Brain pericyte (primary cell): ENCODE results near the gene NBR1.
"Not testable (repeated sequence)": the region's sequence is repeated elsewhere in the genome, so short reads cannot be mapped to it uniquely, and the experiment has no call there.

Source experiments
- DNase-seq: peaks from one replicate; pipeline ENCODE4 v3.0.0-alpha.2; 2012; ENCODE audit warnings: low read depth, low spot score

NBR1 gene

GRCh38 chr17:43170766-43171585 lies at the start of gene NBR1:
Gene NBR1, plus strand, starts transcription at chr17:43171214. Its CDS starts 4,586 bp downstream, at chr17:43175800.
- DNase-seq, result peak; percentile 97

- DNase-seq, result peak; percentile 90
Observed at GRCh38 chr17:43125133-43125966, 45.7 kb upstream of the NBR1 start, which contains the start of gene BRCA1. Gene BRCA1, minus strand, starts transcription at chr17:43125364. Its CDS starts 1,268 bp downstream, at chr17:43124096.

GRCh38 chr17:43125967-43126910 lies 44.8 kb upstream of the NBR1 start:
- no peak for DNase-seq

GRCh38 chr17:43126911-43127290 lies 44.1 kb upstream of the NBR1 start:
- DNase-seq, result no peak

GRCh38 chr17:43127333-43127876 lies 43.6 kb upstream of the NBR1 start:
- DNase-seq, result not testable (repeated sequence)

GRCh38 chr17:43129671-43130010 lies 41.4 kb upstream of the NBR1 start:
- no peak for DNase-seq

GRCh38 chr17:43132117-43132516 lies 38.9 kb upstream of the NBR1 start:
- DNase-seq, result no peak

- DNase-seq, result not testable (repeated sequence)
Observed at GRCh38 chr17:43133439-43133838, 37.6 kb upstream of the NBR1 start.

- DNase-seq, result no peak
Observed at GRCh38 chr17:43134774-43135453, 36.1 kb upstream of the NBR1 start.

- no peak for DNase-seq
Observed at GRCh38 chr17:43135454-43135819, 35.6 kb upstream of the NBR1 start.

- DNase-seq, result not testable (repeated sequence)
Observed at GRCh38 chr17:43136574-43136973, 34.4 kb upstream of the NBR1 start.

GRCh38 chr17:43138531-43138930 lies 32.5 kb upstream of the NBR1 start:
- DNase-seq, result not testable (repeated sequence)

- DNase-seq, result no peak
Observed at GRCh38 chr17:43140396-43141332, 30.4 kb upstream of the NBR1 start.

GRCh38 chr17:43142153-43142552 lies 28.9 kb upstream of the NBR1 start:
- no peak for DNase-seq

- no peak for DNase-seq
Observed at GRCh38 chr17:43143201-43143600, 27.8 kb upstream of the NBR1 start.

GRCh38 chr17:43146649-43147048 lies 24.4 kb upstream of the NBR1 start:
- no peak for DNase-seq

GRCh38 chr17:43151880-43152456 lies 19.0 kb upstream of the NBR1 start:
- no peak for DNase-seq

- DNase-seq, result not testable (repeated sequence)
Observed at GRCh38 chr17:43153197-43153835, 17.7 kb upstream of the NBR1 start.

GRCh38 chr17:43155666-43156065 lies 15.3 kb upstream of the NBR1 start:
- DNase-seq, result no peak
